MM.1S (cell line): Measurements from ENCODE around the gene ZNF438.

ENCODE experiments used
- CTCF ChIP-seq: fragments of 300-600 bp; sonication (generic); IDR thresholded peaks from 2 replicates; pipeline ENCODE4 v1.5.1; 2016; ENCODE audit warnings: antibody characterized with exemption, low read length, mixed read lengths
- EZH2 ChIP-seq: fragments of 300-600 bp; sonication (generic); optimal IDR thresholded peaks from 2 replicates; pipeline ENCODE3; 2017; ENCODE audit warnings: low read depth, mild to moderate bottlenecking, antibody characterized with exemption, low read length, mixed read lengths
- EZH2phosphoT487 ChIP-seq: fragments of 300-600 bp; sonication (generic); IDR thresholded peaks from 2 replicates; pipeline ENCODE4 v1.6.1; 2018; ENCODE audit warnings: antibody characterized with exemption, low read length

GRCh38 chr10:30903397-30904138 lies 128.1 kb downstream of the ZNF438 start:
- TF ChIP-seq CTCF: no peak
- TF ChIP-seq EZH2: no peak
- no peak for TF ChIP-seq EZH2phosphoT487
